OCI-LY3 (cell line): ENCODE measurements around the gene CDH4.

Experiments used
- H2AFZ ChIP-seq: fragments of 200-600, 300-600 bp; shearing (Covaris generic); 2 replicates; pipeline ENCODE4 v1.6.0; 2014; ENCODE audit warnings: antibody characterized with exemption, low read depth, low read length
- H3K27ac ChIP-seq: fragments of 200-600, 300-600 bp; sonication (generic); 2 replicates; pipeline ENCODE4 v1.5.1; 2014; ENCODE audit warnings: mild to moderate bottlenecking, low read length, moderate library complexity, mixed read lengths
- H3K27me3 ChIP-seq: fragments of 200-600, 300-600 bp; sonication (generic); 2 replicates; pipeline ENCODE4 v1.6.1; 2014; ENCODE audit warnings: low read depth, low read length, mixed read lengths
- H3K36me3 ChIP-seq: fragments of 200-600, 300-600 bp; sonication (generic); replicated peaks from 2 replicates; pipeline ENCODE3; 2014; ENCODE audit warnings: low read depth, low read length, mixed read lengths
- H3K4me1 ChIP-seq: fragments of 300-600, 200-600 bp; sonication (generic); 2 replicates; pipeline ENCODE4 v1.6.1; 2014; ENCODE audit warnings: low read length, mixed read lengths
- H3K4me2 ChIP-seq: fragments of 200-600, 300-600 bp; sonication (generic); 2 replicates; pipeline ENCODE4 v1.6.1; 2014; ENCODE audit warnings: low read length, mixed read lengths
- H3K4me3 ChIP-seq: fragments of 300-600, 200-600 bp; sonication (generic); 2 replicates; pipeline ENCODE4 v1.5.1; 2014; ENCODE audit warnings: antibody characterized with exemption, mild to moderate bottlenecking, low read length, moderate library complexity
- H3K79me2 ChIP-seq: fragments of 300-600, 200-600 bp; shearing (Covaris generic); 2 replicates; pipeline ENCODE4 v1.6.1; 2014; ENCODE audit warnings: mild to moderate bottlenecking, low read length, mixed read lengths
- H3K9ac ChIP-seq: fragments of 300-600, 200-600 bp; shearing (Covaris generic); 2 replicates; pipeline ENCODE4 v1.6.0; 2014; ENCODE audit warnings: mild to moderate bottlenecking, low read length, moderate library complexity
- H3K9me3 ChIP-seq: fragments of 200-600, 300-600 bp; shearing (Covaris generic); 2 replicates; pipeline ENCODE4 v1.6.1; 2014; ENCODE audit warnings: low read length, mixed read lengths; ENCODE audit not compliant: insufficient read depth
- H4K20me1 ChIP-seq: fragments of 200-600, 300-600 bp; sonication (generic); 2 replicates; pipeline ENCODE4 v1.6.1; 2016; ENCODE audit warnings: low read length, mixed read lengths; ENCODE audit not compliant: insufficient read depth
- EZH2phosphoT487 ChIP-seq: fragments of 200-600 bp; shearing (Covaris generic); IDR thresholded peaks from 2 replicates; pipeline ENCODE4 v1.6.1; 2018; ENCODE audit warnings: antibody characterized with exemption, mixed run types, low read depth
- TF ChIP-seq, protein P1 (sequence below): fragments of 200-600, 300-600 bp; sonication (generic); IDR thresholded peaks from 2 replicates; pipeline ENCODE4 v1.5.1; 2014; ENCODE audit warnings: antibody characterized with exemption, low read length, low read depth

Gene CDH4

DNA sequence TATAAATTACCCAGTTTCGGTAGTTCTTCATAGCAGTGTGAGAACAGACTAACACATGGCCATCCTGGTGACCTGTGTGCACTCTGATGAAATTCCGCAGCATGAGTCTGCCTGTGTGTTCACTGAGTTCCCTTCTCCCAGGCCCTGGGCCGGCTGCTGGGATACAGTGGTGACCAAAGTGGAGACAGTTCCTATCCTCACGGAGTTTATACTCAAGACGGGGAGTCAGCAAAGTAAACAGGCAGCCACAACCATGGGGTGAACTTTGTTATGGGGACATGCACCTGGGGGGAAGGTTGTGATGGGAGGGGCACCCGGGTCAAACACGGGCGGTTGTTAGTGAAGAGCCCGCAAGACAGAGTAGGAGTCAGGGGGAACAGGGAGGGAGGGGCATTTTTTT lies 202.0 kb downstream of the CDH4 start:
- Histone ChIP-seq H4K20me1 (no peaks in the 10 kb centered on the region), H3K4me1 (no peaks in the 10 kb centered on the region), H2AFZ (no peak overlapping the region), H3K27me3 (no peaks in the 10 kb centered on the region), H3K9ac (no peak overlapping the region), H3K36me3 (no peaks in the 10 kb centered on the region), H3K9me3 (no peaks in the 10 kb centered on the region), H3K4me3 (no peak overlapping the region), H3K27ac (no peak overlapping the region), H3K4me2 (no peak overlapping the region), H3K79me2 (no peaks in the 10 kb centered on the region)
- TF ChIP-seq EZH2phosphoT487 = no peak
- TF ChIP-seq, protein P1, sequence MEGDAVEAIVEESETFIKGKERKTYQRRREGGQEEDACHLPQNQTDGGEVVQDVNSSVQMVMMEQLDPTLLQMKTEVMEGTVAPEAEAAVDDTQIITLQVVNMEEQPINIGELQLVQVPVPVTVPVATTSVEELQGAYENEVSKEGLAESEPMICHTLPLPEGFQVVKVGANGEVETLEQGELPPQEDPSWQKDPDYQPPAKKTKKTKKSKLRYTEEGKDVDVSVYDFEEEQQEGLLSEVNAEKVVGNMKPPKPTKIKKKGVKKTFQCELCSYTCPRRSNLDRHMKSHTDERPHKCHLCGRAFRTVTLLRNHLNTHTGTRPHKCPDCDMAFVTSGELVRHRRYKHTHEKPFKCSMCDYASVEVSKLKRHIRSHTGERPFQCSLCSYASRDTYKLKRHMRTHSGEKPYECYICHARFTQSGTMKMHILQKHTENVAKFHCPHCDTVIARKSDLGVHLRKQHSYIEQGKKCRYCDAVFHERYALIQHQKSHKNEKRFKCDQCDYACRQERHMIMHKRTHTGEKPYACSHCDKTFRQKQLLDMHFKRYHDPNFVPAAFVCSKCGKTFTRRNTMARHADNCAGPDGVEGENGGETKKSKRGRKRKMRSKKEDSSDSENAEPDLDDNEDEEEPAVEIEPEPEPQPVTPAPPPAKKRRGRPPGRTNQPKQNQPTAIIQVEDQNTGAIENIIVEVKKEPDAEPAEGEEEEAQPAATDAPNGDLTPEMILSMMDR = no peak

- no peak overlapping the region for H3K4me3 ChIP-seq
- H3K9me3 ChIP-seq = no peaks in the 10 kb centered on the region
- TF ChIP-seq, protein P1 = no peak
- no peak for TF ChIP-seq EZH2phosphoT487
- H3K27ac ChIP-seq = no peak overlapping the region
- H3K79me2 ChIP-seq = no peaks in the 10 kb centered on the region
- no peaks in the 10 kb centered on the region for H3K36me3 ChIP-seq
- no peak overlapping the region for H2AFZ ChIP-seq
- H3K4me1 ChIP-seq = no peaks in the 10 kb centered on the region
- H3K4me2 ChIP-seq = no peak overlapping the region
- no peaks in the 10 kb centered on the region for H4K20me1 ChIP-seq
- no peak overlapping the region for H3K9ac ChIP-seq
- no peaks in the 10 kb centered on the region for H3K27me3 ChIP-seq
These were observed 203.6 kb downstream of the CDH4 start for GRCh38 chr20:61455508-61456215.

DNA sequence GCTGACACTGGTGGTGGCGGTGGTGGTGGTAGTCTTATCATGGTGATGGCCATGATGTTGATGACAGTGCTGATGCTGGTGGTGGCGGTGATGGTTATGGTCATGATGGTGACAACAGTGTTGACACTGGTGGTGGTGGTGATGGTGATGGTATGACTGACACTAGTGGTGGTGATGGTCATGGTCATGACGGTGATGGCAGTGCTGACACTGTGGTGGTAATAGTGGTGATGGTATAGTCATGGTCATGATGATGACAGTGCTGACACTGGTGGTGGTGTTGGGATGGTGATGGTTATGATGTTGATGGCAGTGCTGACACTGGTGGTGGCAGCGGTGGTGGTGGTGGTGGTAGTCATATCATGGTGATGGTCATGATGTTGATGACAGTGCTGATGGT lies 205.7 kb downstream of the CDH4 start:
- Histone ChIP-seq H3K36me3 (no peaks in the 10 kb centered on the region), H3K9ac (no peak overlapping the region), H3K4me3 (no peak overlapping the region), H3K27ac (no peak overlapping the region), H3K9me3 (no peaks in the 10 kb centered on the region), H3K27me3 (no peaks in the 10 kb centered on the region), H2AFZ (no peak overlapping the region), H3K4me1 (no peaks in the 10 kb centered on the region), H3K4me2 (no peak overlapping the region), H4K20me1 (no peaks in the 10 kb centered on the region), H3K79me2 (no peaks in the 10 kb centered on the region)
- no peak for TF ChIP-seq EZH2phosphoT487
- TF ChIP-seq, protein P1 = no peak

DNA sequence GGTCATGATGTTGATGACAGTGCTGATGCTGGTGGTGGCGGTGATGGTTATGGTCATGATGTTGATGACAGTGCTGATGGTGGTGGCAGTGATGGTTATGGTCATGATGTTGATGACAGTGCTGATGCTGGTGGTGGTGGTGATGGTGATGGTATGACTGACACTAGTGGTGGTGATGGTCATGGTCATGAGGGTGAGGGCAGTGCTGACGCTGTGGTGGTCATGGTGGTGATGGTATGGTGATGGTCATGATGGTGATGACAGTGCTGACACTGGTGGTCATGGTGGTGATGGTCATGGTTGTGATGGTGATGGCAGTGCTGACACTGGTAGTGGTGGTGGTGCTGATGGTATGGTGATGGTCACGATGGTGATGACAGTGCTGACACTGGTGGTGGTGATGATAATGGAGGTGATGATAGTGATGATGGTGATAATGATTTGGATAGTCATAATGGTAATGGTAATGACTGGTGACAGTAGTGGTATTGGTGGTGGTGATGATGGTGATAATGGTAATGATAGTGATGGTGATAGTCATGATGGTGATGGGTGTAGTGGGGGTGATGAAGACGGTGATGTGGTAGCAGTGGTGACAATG lies 206.2 kb downstream of the CDH4 start:
- no peak overlapping the region for H3K4me2 ChIP-seq
- H3K9ac ChIP-seq = no peak overlapping the region
- no peaks in the 10 kb centered on the region for H3K27me3 ChIP-seq
- H3K79me2 ChIP-seq = no peaks in the 10 kb centered on the region
- H3K4me1 ChIP-seq = no peaks in the 10 kb centered on the region
- no peaks in the 10 kb centered on the region for H3K36me3 ChIP-seq
- no peaks in the 10 kb centered on the region for H4K20me1 ChIP-seq
- no peak for TF ChIP-seq EZH2phosphoT487
- TF ChIP-seq, protein P1 = no peak
- no peak overlapping the region for H3K4me3 ChIP-seq
- no peaks in the 10 kb centered on the region for H3K9me3 ChIP-seq
- no peak overlapping the region for H3K27ac ChIP-seq
- H2AFZ ChIP-seq = no peak overlapping the region
